ENCODE results near the gene DNAH14.

The DNAH14 gene

DNA sequence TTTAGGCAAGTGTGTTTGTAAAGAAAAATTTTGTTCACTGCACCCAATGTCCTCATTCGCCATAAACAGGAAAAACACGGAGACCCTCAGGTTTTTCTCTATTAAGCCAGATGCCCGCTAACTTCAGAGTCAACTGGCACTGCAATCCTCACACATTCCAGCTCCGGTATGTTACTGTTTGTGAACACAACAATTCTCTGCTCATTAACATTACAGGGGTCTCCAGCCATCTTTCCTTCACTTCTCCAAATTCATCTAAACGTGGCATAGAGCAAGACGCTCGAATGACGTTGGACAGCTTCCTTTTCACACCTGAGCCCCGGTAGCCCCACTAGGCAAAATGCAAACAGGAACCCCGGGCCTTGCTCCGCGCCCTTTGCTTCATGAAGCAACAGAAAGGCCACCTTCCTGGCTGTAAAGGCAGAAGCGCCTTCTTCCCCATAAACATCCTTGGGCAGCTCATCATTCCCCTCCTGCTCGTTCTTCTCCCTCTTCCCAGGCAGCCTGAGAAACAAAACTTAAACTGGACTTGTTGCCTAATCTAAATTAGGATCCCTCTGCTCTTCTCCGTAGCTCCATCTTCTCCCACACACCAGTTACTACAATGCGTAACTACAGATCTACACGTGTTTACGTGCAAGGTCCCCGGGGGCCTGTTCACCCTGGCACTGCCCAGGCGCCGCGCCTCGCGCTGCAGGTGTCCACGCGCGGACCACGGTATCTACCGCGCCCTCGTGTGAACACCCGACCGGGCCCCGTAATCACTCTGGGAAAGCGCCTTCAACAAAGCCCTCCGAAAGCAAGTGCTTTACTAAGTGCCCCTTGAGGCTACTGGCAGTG lies 497.1 kb downstream of the DNAH14 start (continued):
- TF ChIP-seq, protein P1, sequence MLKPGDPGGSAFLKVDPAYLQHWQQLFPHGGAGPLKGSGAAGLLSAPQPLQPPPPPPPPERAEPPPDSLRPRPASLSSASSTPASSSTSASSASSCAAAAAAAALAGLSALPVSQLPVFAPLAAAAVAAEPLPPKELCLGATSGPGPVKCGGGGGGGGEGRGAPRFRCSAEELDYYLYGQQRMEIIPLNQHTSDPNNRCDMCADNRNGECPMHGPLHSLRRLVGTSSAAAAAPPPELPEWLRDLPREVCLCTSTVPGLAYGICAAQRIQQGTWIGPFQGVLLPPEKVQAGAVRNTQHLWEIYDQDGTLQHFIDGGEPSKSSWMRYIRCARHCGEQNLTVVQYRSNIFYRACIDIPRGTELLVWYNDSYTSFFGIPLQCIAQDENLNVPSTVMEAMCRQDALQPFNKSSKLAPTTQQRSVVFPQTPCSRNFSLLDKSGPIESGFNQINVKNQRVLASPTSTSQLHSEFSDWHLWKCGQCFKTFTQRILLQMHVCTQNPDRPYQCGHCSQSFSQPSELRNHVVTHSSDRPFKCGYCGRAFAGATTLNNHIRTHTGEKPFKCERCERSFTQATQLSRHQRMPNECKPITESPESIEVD (tag by site-specific recombination; IDR thresholded peaks at IDR 0.05), result no peak
- TF ChIP-seq IKZF3 (tag by site-specific recombination; IDR thresholded peaks at IDR 0.05) (no peak), BCL11A (tag by site-specific recombination; IDR thresholded peaks at IDR 0.05; ENCODE audit: low read depth) (no peak; the same call in 1 of the 2 replicates), ZNF169 (tag by site-specific recombination; IDR thresholded peaks at IDR 0.05) (no peak), MYNN (tag by site-specific recombination; IDR thresholded peaks at IDR 0.05; ENCODE audit: borderline replicate concordance) (no peak), ZFP41 (tag by site-specific recombination; IDR thresholded peaks at IDR 0.05; ENCODE audit: borderline replicate concordance) (no peak), OSR2 (tag by site-specific recombination; IDR thresholded peaks at IDR 0.05) (no peak; the same call in 1 of the 2 replicates), ZNF221 (tag by site-specific recombination; IDR thresholded peaks at IDR 0.05; ENCODE audit: borderline replicate concordance) (no peak), ZXDB (tag by site-specific recombination; IDR thresholded peaks at IDR 0.05) (no peak), ZFHX2 (tag by site-specific recombination; conservative IDR thresholded peaks at IDR 0.05) (peak; percentile 47), ZNF571 (tag by site-specific recombination; IDR thresholded peaks at IDR 0.05) (no peak), ZNF501 (tag by site-specific recombination; IDR thresholded peaks at IDR 0.05) (peak; percentile 84; the same call in 1 of the 2 replicates), ZNF600 (tag by site-specific recombination; IDR thresholded peaks at IDR 0.05) (peak; percentile 81; the same call in 1 of the 2 replicates), ZNF621 (tag by site-specific recombination; IDR thresholded peaks at IDR 0.05) (no peak), ZSCAN23 (tag by site-specific recombination; IDR thresholded peaks at IDR 0.05) (no peak), ZNF768 (tag by site-specific recombination; IDR thresholded peaks at IDR 0.05) (no peak), ZNF555 (tag by site-specific recombination; conservative IDR thresholded peaks at IDR 0.05) (no peak), SP3 (tag by site-specific recombination; IDR thresholded peaks at IDR 0.05) (no peak)
- TF ChIP-seq, protein P2, sequence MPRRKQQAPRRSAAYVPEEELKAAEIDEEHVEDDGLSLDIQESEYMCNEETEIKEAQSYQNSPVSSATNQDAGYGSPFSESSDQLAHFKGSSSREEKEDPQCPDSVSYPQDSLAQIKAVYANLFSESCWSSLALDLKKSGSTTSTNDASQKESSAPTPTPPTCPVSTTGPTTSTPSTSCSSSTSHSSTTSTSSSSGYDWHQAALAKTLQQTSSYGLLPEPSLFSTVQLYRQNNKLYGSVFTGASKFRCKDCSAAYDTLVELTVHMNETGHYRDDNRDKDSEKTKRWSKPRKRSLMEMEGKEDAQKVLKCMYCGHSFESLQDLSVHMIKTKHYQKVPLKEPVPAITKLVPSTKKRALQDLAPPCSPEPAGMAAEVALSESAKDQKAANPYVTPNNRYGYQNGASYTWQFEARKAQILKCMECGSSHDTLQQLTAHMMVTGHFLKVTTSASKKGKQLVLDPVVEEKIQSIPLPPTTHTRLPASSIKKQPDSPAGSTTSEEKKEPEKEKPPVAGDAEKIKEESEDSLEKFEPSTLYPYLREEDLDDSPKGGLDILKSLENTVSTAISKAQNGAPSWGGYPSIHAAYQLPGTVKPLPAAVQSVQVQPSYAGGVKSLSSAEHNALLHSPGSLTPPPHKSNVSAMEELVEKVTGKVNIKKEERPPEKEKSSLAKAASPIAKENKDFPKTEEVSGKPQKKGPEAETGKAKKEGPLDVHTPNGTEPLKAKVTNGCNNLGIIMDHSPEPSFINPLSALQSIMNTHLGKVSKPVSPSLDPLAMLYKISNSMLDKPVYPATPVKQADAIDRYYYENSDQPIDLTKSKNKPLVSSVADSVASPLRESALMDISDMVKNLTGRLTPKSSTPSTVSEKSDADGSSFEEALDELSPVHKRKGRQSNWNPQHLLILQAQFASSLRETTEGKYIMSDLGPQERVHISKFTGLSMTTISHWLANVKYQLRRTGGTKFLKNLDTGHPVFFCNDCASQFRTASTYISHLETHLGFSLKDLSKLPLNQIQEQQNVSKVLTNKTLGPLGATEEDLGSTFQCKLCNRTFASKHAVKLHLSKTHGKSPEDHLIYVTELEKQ (tag by site-specific recombination; IDR thresholded peaks at IDR 0.05; ENCODE audit: borderline replicate concordance), result no peak
- TF ChIP-seq, protein P3, sequence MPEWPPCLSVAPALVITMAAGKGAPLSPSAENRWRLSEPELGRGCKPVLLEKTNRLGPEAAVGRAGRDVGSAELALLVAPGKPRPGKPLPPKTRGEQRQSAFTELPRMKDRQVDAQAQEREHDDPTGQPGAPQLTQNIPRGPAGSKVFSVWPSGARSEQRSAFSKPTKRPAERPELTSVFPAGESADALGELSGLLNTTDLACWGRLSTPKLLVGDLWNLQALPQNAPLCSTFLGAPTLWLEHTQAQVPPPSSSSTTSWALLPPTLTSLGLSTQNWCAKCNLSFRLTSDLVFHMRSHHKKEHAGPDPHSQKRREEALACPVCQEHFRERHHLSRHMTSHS (tag by site-specific recombination; IDR thresholded peaks at IDR 0.05), result no peak
- TF ChIP-seq, protein P4, sequence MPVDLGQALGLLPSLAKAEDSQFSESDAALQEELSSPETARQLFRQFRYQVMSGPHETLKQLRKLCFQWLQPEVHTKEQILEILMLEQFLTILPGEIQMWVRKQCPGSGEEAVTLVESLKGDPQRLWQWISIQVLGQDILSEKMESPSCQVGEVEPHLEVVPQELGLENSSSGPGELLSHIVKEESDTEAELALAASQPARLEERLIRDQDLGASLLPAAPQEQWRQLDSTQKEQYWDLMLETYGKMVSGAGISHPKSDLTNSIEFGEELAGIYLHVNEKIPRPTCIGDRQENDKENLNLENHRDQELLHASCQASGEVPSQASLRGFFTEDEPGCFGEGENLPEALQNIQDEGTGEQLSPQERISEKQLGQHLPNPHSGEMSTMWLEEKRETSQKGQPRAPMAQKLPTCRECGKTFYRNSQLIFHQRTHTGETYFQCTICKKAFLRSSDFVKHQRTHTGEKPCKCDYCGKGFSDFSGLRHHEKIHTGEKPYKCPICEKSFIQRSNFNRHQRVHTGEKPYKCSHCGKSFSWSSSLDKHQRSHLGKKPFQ (tag by site-specific recombination; IDR thresholded peaks at IDR 0.05), result peak; percentile 90
- TF ChIP-seq, protein P5, sequence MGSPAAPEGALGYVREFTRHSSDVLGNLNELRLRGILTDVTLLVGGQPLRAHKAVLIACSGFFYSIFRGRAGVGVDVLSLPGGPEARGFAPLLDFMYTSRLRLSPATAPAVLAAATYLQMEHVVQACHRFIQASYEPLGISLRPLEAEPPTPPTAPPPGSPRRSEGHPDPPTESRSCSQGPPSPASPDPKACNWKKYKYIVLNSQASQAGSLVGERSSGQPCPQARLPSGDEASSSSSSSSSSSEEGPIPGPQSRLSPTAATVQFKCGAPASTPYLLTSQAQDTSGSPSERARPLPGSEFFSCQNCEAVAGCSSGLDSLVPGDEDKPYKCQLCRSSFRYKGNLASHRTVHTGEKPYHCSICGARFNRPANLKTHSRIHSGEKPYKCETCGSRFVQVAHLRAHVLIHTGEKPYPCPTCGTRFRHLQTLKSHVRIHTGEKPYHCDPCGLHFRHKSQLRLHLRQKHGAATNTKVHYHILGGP (tag by site-specific recombination; IDR thresholded peaks at IDR 0.05), result no peak
- TF ChIP-seq, protein P6, sequence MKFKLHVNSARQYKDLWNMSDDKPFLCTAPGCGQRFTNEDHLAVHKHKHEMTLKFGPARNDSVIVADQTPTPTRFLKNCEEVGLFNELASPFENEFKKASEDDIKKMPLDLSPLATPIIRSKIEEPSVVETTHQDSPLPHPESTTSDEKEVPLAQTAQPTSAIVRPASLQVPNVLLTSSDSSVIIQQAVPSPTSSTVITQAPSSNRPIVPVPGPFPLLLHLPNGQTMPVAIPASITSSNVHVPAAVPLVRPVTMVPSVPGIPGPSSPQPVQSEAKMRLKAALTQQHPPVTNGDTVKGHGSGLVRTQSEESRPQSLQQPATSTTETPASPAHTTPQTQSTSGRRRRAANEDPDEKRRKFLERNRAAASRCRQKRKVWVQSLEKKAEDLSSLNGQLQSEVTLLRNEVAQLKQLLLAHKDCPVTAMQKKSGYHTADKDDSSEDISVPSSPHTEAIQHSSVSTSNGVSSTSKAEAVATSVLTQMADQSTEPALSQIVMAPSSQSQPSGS (tag by site-specific recombination; IDR thresholded peaks at IDR 0.05; ENCODE audit: low read depth), result no peak
- TF ChIP-seq, protein P7, sequence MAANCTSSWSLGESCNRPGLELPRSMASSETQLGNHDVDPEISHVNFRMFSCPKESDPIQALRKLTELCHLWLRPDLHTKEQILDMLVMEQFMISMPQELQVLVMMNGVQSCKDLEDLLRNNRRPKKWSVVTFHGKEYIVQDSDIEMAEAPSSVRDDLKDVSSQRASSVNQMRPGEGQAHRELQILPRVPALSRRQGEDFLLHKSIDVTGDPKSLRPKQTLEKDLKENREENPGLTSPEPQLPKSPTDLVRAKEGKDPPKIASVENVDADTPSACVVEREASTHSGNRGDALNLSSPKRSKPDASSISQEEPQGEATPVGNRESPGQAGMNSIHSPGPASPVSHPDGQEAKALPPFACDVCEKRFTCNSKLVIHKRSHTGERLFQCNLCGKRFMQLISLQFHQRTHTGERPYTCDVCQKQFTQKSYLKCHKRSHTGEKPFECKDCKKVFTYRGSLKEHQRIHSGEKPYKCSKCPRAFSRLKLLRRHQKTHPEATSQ (tag by site-specific recombination; IDR thresholded peaks at IDR 0.05), result no peak
- TF ChIP-seq, protein P8, sequence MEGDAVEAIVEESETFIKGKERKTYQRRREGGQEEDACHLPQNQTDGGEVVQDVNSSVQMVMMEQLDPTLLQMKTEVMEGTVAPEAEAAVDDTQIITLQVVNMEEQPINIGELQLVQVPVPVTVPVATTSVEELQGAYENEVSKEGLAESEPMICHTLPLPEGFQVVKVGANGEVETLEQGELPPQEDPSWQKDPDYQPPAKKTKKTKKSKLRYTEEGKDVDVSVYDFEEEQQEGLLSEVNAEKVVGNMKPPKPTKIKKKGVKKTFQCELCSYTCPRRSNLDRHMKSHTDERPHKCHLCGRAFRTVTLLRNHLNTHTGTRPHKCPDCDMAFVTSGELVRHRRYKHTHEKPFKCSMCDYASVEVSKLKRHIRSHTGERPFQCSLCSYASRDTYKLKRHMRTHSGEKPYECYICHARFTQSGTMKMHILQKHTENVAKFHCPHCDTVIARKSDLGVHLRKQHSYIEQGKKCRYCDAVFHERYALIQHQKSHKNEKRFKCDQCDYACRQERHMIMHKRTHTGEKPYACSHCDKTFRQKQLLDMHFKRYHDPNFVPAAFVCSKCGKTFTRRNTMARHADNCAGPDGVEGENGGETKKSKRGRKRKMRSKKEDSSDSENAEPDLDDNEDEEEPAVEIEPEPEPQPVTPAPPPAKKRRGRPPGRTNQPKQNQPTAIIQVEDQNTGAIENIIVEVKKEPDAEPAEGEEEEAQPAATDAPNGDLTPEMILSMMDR (tag by site-specific recombination; IDR thresholded peaks at IDR 0.05), result no peak
